ENCODE results near the gene TECTB.

DNA sequence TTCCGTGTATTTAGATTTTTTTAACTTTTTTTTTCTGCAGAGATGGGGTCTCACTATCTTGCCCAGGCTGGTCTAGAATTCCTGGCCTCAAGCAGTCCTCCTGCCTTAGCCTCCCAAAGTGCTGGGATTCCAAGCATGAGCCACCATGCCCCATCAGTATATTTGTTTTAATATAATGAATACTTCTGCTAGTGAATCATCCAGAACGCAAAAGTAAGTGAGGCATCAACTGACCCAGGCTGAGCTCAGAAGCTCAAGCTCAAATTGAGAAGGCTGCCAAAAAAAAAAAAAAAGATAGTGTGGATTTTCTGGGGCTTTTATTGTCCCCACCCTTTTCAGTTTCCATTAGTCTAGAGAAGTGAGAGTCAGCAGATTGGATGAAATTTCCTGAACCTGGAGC lies 39.0 kb upstream of the TECTB start:
- TF ChIP-seq EZH2 (IDR thresholded peaks at IDR 0.05; ENCODE audit: low read length, unreplicated experiment) (no peak), EZH2phosphoT487 (IDR thresholded peaks at IDR 0.05; ENCODE audit: borderline replicate concordance, low read length) (no peak)
- TF ChIP-seq, protein P1, sequence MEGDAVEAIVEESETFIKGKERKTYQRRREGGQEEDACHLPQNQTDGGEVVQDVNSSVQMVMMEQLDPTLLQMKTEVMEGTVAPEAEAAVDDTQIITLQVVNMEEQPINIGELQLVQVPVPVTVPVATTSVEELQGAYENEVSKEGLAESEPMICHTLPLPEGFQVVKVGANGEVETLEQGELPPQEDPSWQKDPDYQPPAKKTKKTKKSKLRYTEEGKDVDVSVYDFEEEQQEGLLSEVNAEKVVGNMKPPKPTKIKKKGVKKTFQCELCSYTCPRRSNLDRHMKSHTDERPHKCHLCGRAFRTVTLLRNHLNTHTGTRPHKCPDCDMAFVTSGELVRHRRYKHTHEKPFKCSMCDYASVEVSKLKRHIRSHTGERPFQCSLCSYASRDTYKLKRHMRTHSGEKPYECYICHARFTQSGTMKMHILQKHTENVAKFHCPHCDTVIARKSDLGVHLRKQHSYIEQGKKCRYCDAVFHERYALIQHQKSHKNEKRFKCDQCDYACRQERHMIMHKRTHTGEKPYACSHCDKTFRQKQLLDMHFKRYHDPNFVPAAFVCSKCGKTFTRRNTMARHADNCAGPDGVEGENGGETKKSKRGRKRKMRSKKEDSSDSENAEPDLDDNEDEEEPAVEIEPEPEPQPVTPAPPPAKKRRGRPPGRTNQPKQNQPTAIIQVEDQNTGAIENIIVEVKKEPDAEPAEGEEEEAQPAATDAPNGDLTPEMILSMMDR (conservative IDR thresholded peaks at IDR 0.05; ENCODE audit: low read depth, low read length): no peak

Data from PC-3 (cell line).